Measurements from ENCODE around the gene IL27RA.

DNA sequence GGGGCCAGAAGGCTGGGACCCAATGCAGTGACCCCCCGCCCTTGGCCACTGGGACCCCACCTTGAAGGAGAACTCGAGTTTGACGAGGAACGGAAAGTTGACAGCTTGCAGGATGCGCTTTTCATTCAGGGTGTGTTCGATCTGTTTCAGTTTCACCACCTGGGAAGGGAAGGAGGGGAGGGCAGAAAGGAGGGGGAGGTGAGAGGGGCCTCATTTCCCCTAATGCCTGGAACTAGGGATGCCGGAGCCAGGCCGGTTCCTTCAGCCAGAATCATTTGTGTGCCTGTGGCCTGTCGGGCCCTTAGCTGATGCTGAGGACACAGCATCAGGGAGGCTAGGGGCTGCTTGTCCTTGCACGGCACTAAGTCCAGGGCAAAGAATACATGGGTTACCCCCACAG is 71.2 kb downstream of the IL27RA start:
- TF ChIP-seq, protein P1, sequence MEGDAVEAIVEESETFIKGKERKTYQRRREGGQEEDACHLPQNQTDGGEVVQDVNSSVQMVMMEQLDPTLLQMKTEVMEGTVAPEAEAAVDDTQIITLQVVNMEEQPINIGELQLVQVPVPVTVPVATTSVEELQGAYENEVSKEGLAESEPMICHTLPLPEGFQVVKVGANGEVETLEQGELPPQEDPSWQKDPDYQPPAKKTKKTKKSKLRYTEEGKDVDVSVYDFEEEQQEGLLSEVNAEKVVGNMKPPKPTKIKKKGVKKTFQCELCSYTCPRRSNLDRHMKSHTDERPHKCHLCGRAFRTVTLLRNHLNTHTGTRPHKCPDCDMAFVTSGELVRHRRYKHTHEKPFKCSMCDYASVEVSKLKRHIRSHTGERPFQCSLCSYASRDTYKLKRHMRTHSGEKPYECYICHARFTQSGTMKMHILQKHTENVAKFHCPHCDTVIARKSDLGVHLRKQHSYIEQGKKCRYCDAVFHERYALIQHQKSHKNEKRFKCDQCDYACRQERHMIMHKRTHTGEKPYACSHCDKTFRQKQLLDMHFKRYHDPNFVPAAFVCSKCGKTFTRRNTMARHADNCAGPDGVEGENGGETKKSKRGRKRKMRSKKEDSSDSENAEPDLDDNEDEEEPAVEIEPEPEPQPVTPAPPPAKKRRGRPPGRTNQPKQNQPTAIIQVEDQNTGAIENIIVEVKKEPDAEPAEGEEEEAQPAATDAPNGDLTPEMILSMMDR (conservative IDR thresholded peaks at IDR 0.05; ENCODE audit: low read depth, low read length) = no peak
- TF ChIP-seq EZH2 (IDR thresholded peaks at IDR 0.05; ENCODE audit: borderline replicate concordance, low read depth, low read length, poor library complexity, severe bottlenecking) = no peak

Data from A673 (cell line).